HFF-Myc (cell line): ENCODE data around the gene ALPP.
"Not testable (repeated sequence)": the region's sequence is repeated elsewhere in the genome, so short reads cannot be mapped to it uniquely, and the experiment has no call there.

Experiments
- DNase-seq: peaks from one replicate; pipeline ENCODE4 v3.0.0-alpha.2; 2011; ENCODE audit warnings: low read depth; ENCODE audit errors: extremely low read depth
- H3K4me3 ChIP-seq: replicated peaks from 2 replicates; pipeline ENCODE4 v1.5.1; 2011; ENCODE audit warnings: low read depth, mild to moderate bottlenecking, control low read depth, low read length
- CTCF ChIP-seq: IDR thresholded peaks from 2 replicates; pipeline ENCODE4 v1.5.1; 2012; ENCODE audit warnings: mild to moderate bottlenecking, low read depth, low read length, control low read depth; ENCODE audit errors: missing control alignments

Gene ALPP

GRCh38 chr2:232362174-232362900 lies 16.2 kb upstream of the ALPP start:
- no peak for DNase-seq
- H3K4me3 ChIP-seq: no peak overlapping the region
- TF ChIP-seq CTCF: no peak

GRCh38 chr2:232363064-232363783 lies 15.3 kb upstream of the ALPP start:
- DNase-seq: not testable (repeated sequence)

GRCh38 chr2:232363784-232364615 lies 14.6 kb upstream of the ALPP start:
- TF ChIP-seq CTCF: no peak
- no peak overlapping the region for H3K4me3 ChIP-seq

More at GRCh38 chr2:232363064-232363783, 15.3 kb upstream of the ALPP start:
- H3K4me3 ChIP-seq: not testable (repeated sequence)

GRCh38 chr2:232364806-232365594 lies 13.6 kb upstream of the ALPP start:
- not testable (repeated sequence) for H3K4me3 ChIP-seq, DNase-seq

More at GRCh38 chr2:232363784-232364615, 14.6 kb upstream of the ALPP start:
- DNase-seq: no peak

GRCh38 chr2:232365621-232366321 lies 12.8 kb upstream of the ALPP start:
- DNase-seq: no peak
- peak; percentile 59 for TF ChIP-seq CTCF
- no peak overlapping the region for H3K4me3 ChIP-seq

GRCh38 chr2:232366461-232366860 lies 12.1 kb upstream of the ALPP start:
- not testable (repeated sequence) for H3K4me3 ChIP-seq, DNase-seq

GRCh38 chr2:232367016-232367415 lies 11.5 kb upstream of the ALPP start:
- no peak overlapping the region for H3K4me3 ChIP-seq
- DNase-seq: no peak
- TF ChIP-seq CTCF: no peak
